Measurements from ENCODE around the gene ZNF136. TPM values are rescaled to one million over a fixed set of nuclear protein-coding genes. Genes with fewer than 3 reads are reported as not detected.
A peak's percentile ranks its signal among the peaks of the same experiment; 100 is the strongest.

ZNF136 gene
- total RNA-seq, 1 donor from 2014 or later = 3.7 TPM

DNA sequence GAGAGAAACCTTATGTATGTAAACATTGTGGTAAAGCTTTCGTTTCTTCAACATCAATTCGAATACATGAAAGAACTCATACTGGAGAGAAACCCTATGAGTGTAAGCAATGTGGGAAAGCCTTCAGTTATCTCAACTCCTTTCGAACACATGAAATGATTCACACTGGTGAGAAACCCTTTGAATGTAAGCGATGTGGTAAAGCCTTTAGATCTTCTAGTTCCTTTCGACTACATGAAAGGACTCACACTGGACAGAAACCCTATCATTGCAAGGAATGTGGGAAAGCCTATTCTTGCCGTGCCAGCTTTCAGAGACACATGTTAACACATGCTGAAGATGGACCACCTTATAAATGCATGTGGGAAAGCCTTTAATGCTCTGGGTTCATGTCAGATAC is 24.7 kb downstream of the ZNF136 start:
- DNase-seq (ENCODE audit: low read depth in 2 of 2) = no peak

DNA sequence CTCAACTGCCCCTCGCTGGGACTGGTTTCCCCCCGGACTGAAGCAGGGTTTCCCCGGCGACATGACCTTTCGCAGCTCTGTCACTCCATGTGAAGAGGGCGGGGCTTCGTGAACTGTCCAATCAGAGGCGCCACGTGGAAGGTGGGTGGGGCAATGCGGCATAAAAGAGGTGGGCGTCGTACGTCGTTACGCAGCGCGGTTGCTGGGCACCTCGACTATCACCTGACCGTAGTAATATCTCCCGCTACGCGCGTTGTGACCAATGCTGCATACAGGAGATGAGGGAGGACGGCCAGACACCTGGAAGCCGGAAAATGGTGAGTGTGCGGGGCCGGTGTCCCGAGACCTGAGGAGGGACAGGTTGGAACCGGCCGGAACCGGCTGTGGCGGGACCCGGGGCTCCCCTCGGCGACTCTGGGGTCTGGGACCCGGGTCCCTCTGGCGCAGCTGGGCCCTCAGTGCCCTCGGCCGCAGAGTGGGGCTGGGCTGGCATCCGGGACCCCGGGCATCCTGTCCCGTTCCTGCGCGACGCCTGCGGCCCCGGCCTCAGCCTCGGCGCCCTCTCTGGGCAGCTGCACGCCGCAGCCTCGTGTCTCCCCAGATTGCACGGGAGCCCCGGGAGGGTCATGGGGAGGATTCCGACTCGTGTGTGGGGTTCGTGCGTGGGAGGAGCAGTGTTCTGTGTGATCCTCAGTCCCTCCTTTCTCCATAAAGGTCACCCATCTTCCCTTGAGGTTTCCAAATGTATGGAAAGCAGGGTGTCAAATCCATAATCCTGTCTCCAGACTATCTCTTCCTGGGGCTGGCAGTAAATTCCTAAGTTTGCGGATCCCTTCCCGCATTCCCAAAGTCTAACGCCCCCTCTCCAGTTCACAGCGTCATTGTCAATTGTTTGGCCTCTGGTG is 32.2 kb downstream of the ZNF136 start:
- peak; percentile 17 to 48 for DNase-seq (ENCODE audit: low read depth in 2 of 2)

DNA sequence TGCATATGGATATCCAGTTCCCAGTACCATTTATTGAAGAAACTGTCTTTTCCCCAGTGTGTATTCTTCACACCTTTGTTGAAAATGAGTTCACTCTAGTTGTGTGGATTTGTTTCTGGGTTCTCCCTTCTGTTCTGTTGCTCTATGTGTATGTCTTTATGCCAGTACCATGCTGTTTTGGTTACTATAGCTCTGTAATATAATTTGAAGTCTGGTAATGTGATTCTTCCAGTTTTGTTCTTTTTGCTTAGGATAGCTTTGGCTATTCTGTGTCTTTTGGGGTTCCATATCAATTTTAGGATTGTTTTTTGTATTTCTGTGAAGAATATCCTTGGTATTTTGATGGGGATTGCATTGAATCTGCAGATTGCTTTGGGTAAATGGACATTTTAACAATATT is 35.2 kb downstream of the ZNF136 start:
- no peak for DNase-seq (ENCODE audit: low read depth in 2 of 2)

DNA sequence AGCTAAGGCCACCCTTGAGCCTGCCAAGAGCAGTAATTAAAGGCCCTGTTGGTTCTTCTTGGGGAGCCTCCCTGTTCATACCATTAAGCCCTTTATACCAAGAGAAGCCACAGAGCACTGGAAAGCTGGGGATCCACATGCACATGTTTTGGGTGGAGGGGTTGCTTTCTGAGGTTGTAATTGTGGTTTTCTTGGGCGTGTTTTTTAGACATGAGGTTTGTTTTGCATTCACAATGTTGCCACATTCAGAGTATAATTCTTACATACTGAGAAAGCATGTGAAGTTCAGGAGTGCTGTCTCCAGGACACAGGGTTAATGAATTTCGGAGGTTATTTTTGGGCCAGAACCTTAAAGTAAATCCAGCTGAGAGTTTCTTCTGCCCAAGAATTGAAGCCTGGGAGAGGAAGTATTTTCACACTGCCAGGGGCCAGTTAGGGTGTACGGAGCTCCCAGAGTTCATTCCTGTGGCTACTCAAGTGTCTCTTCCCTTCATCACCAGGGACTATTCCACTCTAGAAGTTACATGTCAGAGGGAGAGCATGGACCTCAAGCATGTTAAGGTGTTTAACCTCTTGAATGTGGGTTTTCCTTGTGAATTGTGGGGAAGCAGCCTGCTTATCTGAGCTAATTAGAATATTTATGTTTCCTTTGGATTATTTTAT is 37.0 kb downstream of the ZNF136 start:
- DNase-seq (ENCODE audit: low read depth in 2 of 2) = no peak

DNA sequence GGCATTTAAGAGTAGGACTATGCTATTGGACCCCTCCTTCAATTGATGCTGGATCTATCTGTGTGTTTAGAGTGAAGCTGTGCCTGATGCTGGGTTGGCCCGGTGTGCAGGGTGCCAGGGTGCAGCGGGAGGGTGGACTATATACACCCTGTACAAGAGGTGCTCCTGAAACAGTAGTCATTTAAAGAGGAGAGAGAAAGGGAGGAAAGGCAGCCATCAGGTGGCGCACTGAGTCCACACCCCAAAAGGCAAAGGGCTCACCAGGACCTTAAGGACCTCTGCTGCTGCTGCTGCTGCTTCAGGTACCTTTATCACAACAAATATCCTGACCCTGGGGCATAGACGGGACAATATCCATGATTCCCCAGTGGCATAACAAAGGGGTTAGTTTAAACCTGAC is 39.4 kb downstream of the ZNF136 start:
- DNase-seq (ENCODE audit: low read depth in 2 of 2) = peak in 1 of 2 donors; percentile 9

DNA sequence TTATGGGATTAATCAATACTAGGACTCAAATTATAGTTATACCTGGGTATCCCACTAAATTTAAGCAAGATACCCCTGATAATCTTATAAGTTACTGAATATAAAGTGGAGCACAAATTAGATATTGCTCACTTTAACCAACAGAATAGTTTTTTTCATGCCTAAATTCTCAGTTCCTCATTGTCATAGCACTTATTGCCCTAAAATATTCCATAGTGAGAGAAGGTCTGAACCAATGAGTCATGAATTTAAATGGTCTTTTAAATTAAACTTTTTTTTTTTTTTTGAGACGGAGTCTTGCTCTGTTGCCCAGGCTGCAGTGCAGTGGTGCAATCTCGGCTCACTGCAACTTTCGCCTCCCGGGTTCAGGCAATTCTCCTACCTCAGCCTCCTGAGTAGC is 42.4 kb downstream of the ZNF136 start:
- no peak for DNase-seq (ENCODE audit: low read depth in 2 of 2)

DNA sequence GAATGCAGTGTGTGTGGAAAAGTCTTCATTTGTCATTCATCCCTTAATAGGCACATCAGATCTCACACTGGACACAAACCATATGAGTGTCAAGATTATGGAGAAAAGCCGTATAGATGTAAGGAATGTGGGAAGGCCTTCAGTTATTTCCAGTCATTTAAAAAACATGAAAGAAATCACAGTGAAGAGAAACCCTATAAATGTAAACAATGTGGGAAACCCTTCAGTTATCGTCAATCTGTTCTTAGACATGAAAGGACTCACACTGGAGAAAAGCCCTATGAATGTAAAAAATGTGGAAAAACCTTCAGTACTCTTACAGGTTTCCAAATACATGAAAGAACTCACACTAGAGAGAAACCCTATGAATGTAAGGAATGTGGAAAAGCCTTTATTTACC is 45.3 kb downstream of the ZNF136 start:
- no peak for DNase-seq (ENCODE audit: low read depth in 2 of 2)

DNA sequence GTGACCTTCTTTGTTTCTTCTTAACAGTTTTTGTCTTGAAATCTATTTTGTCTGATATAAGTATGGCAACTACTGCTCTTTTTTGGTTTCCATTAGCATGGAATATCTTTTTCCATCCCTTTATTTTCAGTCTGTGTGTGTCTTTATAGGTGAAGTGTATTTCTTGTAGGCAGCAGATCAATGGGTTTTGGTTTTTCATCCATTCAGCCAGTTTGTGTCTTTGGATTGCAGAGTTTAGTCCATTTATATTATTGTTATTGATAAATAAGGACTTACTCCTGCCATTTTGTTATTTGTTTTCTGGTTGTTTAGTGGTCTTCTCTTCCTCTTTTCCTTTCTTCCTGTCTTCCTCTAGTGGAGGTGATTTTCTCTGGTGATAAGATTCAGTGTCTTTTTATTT is 54.4 kb downstream of the ZNF136 start:
- DNase-seq (ENCODE audit: low read depth in 2 of 2) = no peak

DNA sequence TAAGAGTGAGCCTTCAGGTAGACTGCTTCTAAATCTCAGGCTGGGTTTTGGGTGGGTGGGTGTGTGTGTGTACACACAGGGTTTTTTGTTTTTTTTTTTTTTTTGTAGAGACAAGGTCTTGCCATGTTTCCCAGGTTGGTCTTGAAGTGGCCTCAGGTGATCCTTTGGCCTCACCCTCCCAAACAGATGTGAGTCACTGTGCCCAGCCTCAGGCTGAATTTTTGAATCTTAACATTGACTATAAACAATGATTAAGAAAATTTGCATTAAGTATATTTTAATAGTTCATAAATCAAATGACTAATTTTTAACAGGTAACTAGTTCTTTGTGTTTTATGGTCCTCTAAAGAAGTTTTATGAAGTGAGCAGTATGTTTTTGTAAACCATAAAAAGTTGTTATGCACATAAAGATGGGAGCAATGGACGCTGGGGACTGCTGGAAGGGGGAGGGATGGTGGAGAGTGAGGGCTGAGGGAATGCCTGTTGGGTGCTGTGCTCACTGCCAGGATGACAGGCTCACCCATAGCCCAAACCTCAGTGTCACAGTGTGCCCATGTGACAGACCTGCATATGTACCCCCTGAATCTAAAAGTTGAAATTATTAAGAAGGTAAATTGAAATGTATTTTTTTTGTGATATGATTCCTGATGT is 60.2 kb downstream of the ZNF136 start:
- DNase-seq (ENCODE audit: low read depth in 2 of 2) = no peak

DNA sequence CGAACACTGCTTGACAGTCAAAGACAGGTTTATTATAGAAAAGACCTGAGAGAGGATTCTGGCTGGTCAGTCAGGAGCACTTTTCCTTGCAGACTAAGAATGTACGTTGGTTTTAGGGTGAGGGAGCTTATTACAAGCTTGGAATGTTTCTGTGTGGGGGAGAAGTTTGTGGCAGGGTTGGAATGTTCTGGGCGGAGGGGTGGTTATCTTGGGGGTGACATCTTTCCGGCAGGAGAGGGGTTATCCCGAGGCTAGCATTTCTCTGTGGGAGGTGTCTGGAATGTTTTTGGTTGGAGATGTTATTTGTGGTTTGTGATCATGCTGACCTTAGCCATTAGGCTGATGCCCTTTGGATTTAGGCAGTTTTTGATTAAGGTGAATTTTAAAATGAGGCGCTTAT is 61.8 kb downstream of the ZNF136 start:
- DNase-seq (ENCODE audit: low read depth in 2 of 2) = no peak

DNA sequence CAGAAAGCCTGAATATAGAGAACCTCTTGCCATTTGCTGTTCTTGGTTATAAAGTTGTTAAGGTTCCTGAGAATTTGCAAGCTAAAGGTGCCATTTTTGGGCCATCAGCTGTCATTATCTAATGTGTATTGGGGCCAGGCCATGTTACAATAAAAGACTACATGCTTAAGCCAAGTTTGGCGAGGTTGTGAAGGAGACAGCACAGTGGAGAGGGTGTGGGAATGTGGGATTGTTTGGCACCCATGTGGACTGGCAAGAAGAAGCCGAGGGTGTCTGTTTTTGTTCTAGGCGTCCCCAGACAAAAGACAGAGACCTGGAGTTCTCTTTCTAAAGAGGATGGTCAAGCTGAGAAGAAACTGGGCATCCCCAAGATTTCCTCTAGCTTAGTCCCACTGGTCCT is 67.1 kb downstream of the ZNF136 start:
- DNase-seq (ENCODE audit: low read depth in 2 of 2) = no peak

DNA sequence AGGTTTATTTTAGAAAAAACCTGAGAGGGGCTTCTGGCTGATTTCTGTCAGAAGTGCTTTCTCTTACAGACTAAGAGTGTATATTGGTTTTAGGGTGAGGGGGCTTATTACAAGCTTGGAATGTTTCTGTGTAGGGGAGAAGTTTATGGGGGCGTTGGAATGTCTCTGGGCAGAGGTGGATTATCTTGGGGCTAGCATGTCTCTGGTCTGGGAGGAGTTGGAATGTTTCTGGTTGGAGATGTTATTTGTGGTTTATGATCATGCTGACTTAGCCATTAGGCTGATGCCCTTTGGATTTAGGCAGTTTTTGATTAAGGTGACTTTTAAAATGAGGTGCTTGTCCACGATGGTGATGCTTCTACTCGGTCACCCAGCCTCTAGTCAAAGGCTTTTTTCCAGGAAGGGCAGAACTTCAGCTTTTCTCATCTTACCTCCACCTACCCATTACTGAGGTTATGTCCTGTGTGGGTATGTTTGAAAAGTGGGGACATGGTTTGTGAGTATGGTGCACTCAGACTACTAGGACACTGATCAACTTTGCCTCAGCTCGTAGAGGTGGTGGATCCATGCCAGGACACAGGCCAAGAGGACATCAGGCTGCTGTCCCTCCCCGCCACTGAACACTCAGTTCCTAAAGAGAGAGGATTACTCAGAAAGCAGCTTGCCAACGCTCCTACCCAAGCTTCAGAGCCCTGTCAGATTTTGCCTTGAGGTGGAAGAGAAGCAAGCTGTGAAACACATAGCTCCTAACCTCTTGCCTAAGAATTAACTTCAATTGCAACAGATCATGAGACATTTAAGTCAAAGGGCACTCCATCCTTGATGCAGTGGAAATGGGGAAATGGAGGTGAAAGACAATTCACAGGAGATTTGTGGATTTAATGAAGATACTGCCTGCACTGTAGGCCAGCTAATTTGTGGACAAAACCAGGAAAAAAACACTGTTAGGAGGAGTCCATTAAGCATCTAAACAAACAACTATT is 68.1 kb downstream of the ZNF136 start:
- no peak for DNase-seq (ENCODE audit: low read depth in 2 of 2)

DNA sequence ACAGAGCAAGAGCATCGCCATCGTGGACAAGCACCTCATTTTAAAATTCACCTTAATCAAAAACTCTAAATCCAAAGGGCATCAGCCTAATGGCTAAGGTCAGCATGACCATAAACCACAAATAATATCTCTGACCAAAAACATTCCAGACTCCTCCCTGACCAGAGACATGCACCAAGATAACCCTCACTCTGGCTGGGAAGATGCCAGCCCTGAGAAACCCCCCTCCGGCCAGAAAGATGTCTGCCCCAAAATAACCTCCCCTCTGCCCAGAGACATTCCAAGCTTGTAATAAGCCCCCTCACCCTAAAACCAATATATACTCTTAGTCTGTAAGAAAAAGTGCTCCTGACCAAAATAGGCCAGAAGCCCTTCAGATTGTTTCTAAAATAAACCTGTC is 70.1 kb downstream of the ZNF136 start:
- no peak for DNase-seq (ENCODE audit: low read depth in 2 of 2)

DNA sequence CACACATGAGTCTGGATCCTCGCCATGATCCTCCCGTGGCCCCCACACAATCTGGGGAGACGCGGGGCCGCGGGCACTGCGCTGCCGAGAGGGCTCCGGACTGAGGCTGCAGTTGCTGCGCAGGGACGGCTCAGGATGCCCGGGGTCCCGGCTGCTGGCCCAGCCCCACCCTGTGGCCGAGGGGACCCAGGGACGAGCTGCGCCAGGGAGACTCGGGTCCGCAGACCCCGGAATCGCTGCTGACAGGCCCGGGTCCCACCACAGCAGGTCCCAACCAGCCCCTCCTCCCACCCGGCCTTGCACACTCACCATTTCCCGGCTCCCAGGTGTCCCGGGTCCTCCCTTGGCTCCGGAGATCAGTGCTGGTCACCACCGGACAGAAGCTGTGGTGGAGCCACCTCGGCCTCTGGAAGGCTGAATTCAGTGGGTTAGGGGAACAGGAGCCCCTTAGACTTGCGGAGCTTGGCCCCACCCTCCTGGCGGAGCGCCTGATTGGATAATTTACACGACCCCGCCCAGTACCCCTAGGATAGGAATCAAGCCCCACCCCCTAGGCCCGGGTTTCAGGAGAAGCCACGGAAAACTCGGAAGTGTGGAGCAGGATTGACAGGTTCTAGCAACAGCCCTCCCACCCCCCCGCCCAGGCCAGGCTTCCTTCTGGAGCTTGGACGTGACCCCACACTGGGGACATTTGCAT is 74.4 kb downstream of the ZNF136 start:
- DNase-seq (ENCODE audit: low read depth in 2 of 2) = no peak

Other genes starting within 250 kb of the ZNF136 start
- gene ZNF700, start 238.0 kb upstream of the ZNF136 start, total RNA-seq = 4.0 and 5.9 TPM in 2 replicates
- 1.2 and 1.6 TPM in 2 replicates for gene ZNF763, start 198.1 kb upstream of the ZNF136 start, total RNA-seq
- 1.2 and 2.0 TPM in 2 replicates for gene ZNF433, start 127.4 kb upstream of the ZNF136 start, total RNA-seq
- gene ZNF878, start 110.1 kb upstream of the ZNF136 start, total RNA-seq = 0.13 and 0.26 TPM in 2 replicates
- gene ZNF844, start 98.4 kb upstream of the ZNF136 start, total RNA-seq = 2.2 and 3.0 TPM in 2 replicates
- 2.4 and 2.8 TPM in 2 replicates for gene ZNF20, start 22.7 kb upstream of the ZNF136 start, total RNA-seq
- gene ZNF625, start 6.4 kb upstream of the ZNF136 start, total RNA-seq = 8.3 and 9.2 TPM in 2 replicates
- 3.9 and 4.8 TPM in 2 replicates for gene ZNF44, start 131.8 kb downstream of the ZNF136 start, total RNA-seq
- gene ZNF563, start 170.5 kb downstream of the ZNF136 start, total RNA-seq = 1.9 and 2.5 TPM in 2 replicates
- 1.3 and 1.4 TPM in 2 replicates for gene ZNF442, start 202.6 kb downstream of the ZNF136 start, total RNA-seq
- 4.6 and 6.6 TPM in 2 replicates for gene ZNF799, start 238.2 kb downstream of the ZNF136 start, total RNA-seq

All from dermis microvascular lymphatic vessel endothelial cell (primary cell).